ENCODE data around the gene TEP1. TPM values are rescaled to one million over a fixed set of nuclear protein-coding genes. Genes with fewer than 3 reads are reported as not detected.

Gene TEP1
- total RNA-seq, 2 experiments from 2014 or later, result 13.4 to 26.8 TPM

GRCh38 chr14:20418501-20418909, 5.2 kb upstream of the TEP1 start:
- Histone ChIP-seq H3K9me3 (ENCODE audit: low read length) (no peaks in the 10 kb centered on the region), H3K27ac (ENCODE audit: low read depth, low read length, poor library complexity, severe bottlenecking) (no peak overlapping the region), H3K4me1 (ENCODE audit: insufficient read depth, low read length, poor library complexity, severe bottlenecking) (peaks cover 50% of the 10 kb centered on the region), H4K20me1 (ENCODE audit: insufficient read depth, low read length) (no peaks in the 10 kb centered on the region), H3K9me2 (ENCODE audit: insufficient read depth, low read length) (no peaks in the 10 kb centered on the region), H3K4me3 (ENCODE audit: low read depth, low read length, poor library complexity, severe bottlenecking) (no peak overlapping the region), H3K79me2 (ENCODE audit: insufficient read depth, low read depth, low read length) (no peaks in the 10 kb centered on the region), H2AFZ (ENCODE audit: low read length) (no peak overlapping the region), H3K4me2 (ENCODE audit: low read length) (no peak overlapping the region), H3K36me3 (ENCODE audit: insufficient read depth, low read length) (no peaks in the 10 kb centered on the region)
- DNase-seq (ENCODE audit: low spot score), result no peak
- intact Hi-C loops (cut with micrococcal nuclease; ENCODE audit: unreplicated experiment), result loop anchor here (5.0 kb wide), 1 partner anchor 264 kb away; the partner anchor contains the start of gene RNASE4
- no TSS peak for BruUV-seq (replicated peaks)
- TF ChIP-seq CTCF (conservative IDR thresholded peaks at IDR 0.05; ENCODE audit: low read length) (no peak), EZH2phosphoT487 (IDR thresholded peaks at IDR 0.05; ENCODE audit: borderline replicate concordance, low read depth, low read length) (no peak)
- ChIA-PET CTCF (ENCODE audit: unreplicated experiment) (no interaction called here), POLR2A (no interaction called here)

- no peak for TF ChIP-seq CTCF (conservative IDR thresholded peaks at IDR 0.05; ENCODE audit: low read length)
- no peak for TF ChIP-seq EZH2phosphoT487 (IDR thresholded peaks at IDR 0.05; ENCODE audit: borderline replicate concordance, low read depth, low read length)
- no TSS peak for BruUV-seq (replicated peaks)
- peak overlapping the region; percentile 7; the same call in 1 of the 2 replicates for H2AFZ ChIP-seq (ENCODE audit: low read length)
- CTCF ChIA-PET (ENCODE audit: unreplicated experiment), result no interaction called here
- H4K20me1 ChIP-seq (ENCODE audit: insufficient read depth, low read length), result no peaks in the 10 kb centered on the region
- no peaks in the 10 kb centered on the region for H3K9me2 ChIP-seq (ENCODE audit: insufficient read depth, low read length)
- peak; percentile 23 for DNase-seq (ENCODE audit: low spot score)
- peaks cover 46% of the 10 kb centered on the region for H3K4me1 ChIP-seq (ENCODE audit: insufficient read depth, low read length, poor library complexity, severe bottlenecking)
- POLR2A ChIA-PET, result interaction anchor here (0.7 to 1.1 kb wide), 9 partner anchors 35 to 109 kb away, joined by 3 to 7 read pairs (median 4); partner anchors contain the start of genes APEX1, CCNB1IP1, OSGEP and PIP4P1
- no peaks in the 10 kb centered on the region for H3K36me3 ChIP-seq (ENCODE audit: insufficient read depth, low read length)
- H3K4me3 ChIP-seq (ENCODE audit: low read depth, low read length, poor library complexity, severe bottlenecking), result no peak overlapping the region
- intact Hi-C loops (cut with micrococcal nuclease; ENCODE audit: unreplicated experiment), result loop anchor here (5.0 kb wide), 1 partner anchor 265 kb away; the partner anchor contains the start of gene RNASE4
- H3K9me3 ChIP-seq (ENCODE audit: low read length), result no peaks in the 10 kb centered on the region
- H3K4me2 ChIP-seq (ENCODE audit: low read length), result no peak overlapping the region
- no peak overlapping the region for H3K27ac ChIP-seq (ENCODE audit: low read depth, low read length, poor library complexity, severe bottlenecking)
- H3K79me2 ChIP-seq (ENCODE audit: insufficient read depth, low read depth, low read length), result no peaks in the 10 kb centered on the region; the same call in 1 of the 2 replicates
These were observed 4.2 kb upstream of the TEP1 start for GRCh38 chr14:20417250-20418186.

Data from OCI-LY7 (cell line).